ENCODE measurements around the gene SLIT1. TPM values are rescaled to one million over a fixed set of nuclear protein-coding genes. Genes with fewer than 3 reads are reported as not detected.
A peak's percentile ranks its signal among the peaks of the same experiment; 100 is the strongest.
"Not testable (repeated sequence)": the region's sequence is repeated elsewhere in the genome, so short reads cannot be mapped to it uniquely, and the experiment has no call there.

Gene SLIT1
- total RNA-seq, 1 experiment from 2014 or later = 0.03 TPM

- in situ Hi-C loops (cut with HindIII; ENCODE audit: low pct_unique_long_range_greater_than_20kb, low sequenced_read_pairs) = no loop called here
- no peak for DNase-seq (ENCODE audit: low read depth)
Measured at GRCh38 chr10:97102441-97102840, 83.3 kb downstream of the SLIT1 start.

- in situ Hi-C loops (cut with HindIII; ENCODE audit: low pct_unique_long_range_greater_than_20kb, low sequenced_read_pairs) = no loop called here
- no peak for DNase-seq (ENCODE audit: low read depth)
Measured at GRCh38 chr10:97101166-97101940, 84.4 kb downstream of the SLIT1 start.

GRCh38 chr10:97100657-97101056 lies 85.1 kb downstream of the SLIT1 start:
- in situ Hi-C loops (cut with HindIII; ENCODE audit: low pct_unique_long_range_greater_than_20kb, low sequenced_read_pairs) = no loop called here

GRCh38 chr10:97099868-97100267 lies 85.9 kb downstream of the SLIT1 start:
- DNase-seq (ENCODE audit: low read depth) = no peak
- in situ Hi-C loops (cut with HindIII; ENCODE audit: low pct_unique_long_range_greater_than_20kb, low sequenced_read_pairs) = no loop called here

More at GRCh38 chr10:97100657-97101056, 85.1 kb downstream of the SLIT1 start:
- DNase-seq (ENCODE audit: low read depth) = no peak

GRCh38 chr10:97099089-97099488 lies 86.7 kb downstream of the SLIT1 start:
- DNase-seq (ENCODE audit: low read depth) = no peak
- in situ Hi-C loops (cut with HindIII; ENCODE audit: low pct_unique_long_range_greater_than_20kb, low sequenced_read_pairs) = no loop called here

GRCh38 chr10:97097084-97097433 lies 88.7 kb downstream of the SLIT1 start:
- in situ Hi-C loops (cut with HindIII; ENCODE audit: low pct_unique_long_range_greater_than_20kb, low sequenced_read_pairs) = no loop called here

GRCh38 chr10:97096261-97097083 lies 89.3 kb downstream of the SLIT1 start:
- no peak for DNase-seq (ENCODE audit: low read depth)
- in situ Hi-C loops (cut with HindIII; ENCODE audit: low pct_unique_long_range_greater_than_20kb, low sequenced_read_pairs) = no loop called here

More at GRCh38 chr10:97097084-97097433, 88.7 kb downstream of the SLIT1 start:
- no peak for DNase-seq (ENCODE audit: low read depth)

GRCh38 chr10:97095701-97096260 lies 90.0 kb downstream of the SLIT1 start:
- no peak for DNase-seq (ENCODE audit: low read depth)
- in situ Hi-C loops (cut with HindIII; ENCODE audit: low pct_unique_long_range_greater_than_20kb, low sequenced_read_pairs) = no loop called here

GRCh38 chr10:97090644-97091043 lies 95.1 kb downstream of the SLIT1 start:
- in situ Hi-C loops (cut with HindIII; ENCODE audit: low pct_unique_long_range_greater_than_20kb, low sequenced_read_pairs) = no loop called here
- no peak for DNase-seq (ENCODE audit: low read depth)

- DNase-seq (ENCODE audit: low read depth) = no peak
- in situ Hi-C loops (cut with HindIII; ENCODE audit: low pct_unique_long_range_greater_than_20kb, low sequenced_read_pairs) = no loop called here
Measured at GRCh38 chr10:97090035-97090434, 95.7 kb downstream of the SLIT1 start.

- in situ Hi-C loops (cut with HindIII; ENCODE audit: low pct_unique_long_range_greater_than_20kb, low sequenced_read_pairs) = no loop called here
- no peak for DNase-seq (ENCODE audit: low read depth)
Measured at GRCh38 chr10:97089209-97089870, 96.4 kb downstream of the SLIT1 start.

GRCh38 chr10:97087296-97087695 lies 98.5 kb downstream of the SLIT1 start:
- in situ Hi-C loops (cut with HindIII; ENCODE audit: low pct_unique_long_range_greater_than_20kb, low sequenced_read_pairs) = no loop called here
- no peak for DNase-seq (ENCODE audit: low read depth)

- no peak for DNase-seq (ENCODE audit: low read depth)
- in situ Hi-C loops (cut with HindIII; ENCODE audit: low pct_unique_long_range_greater_than_20kb, low sequenced_read_pairs) = no loop called here
Measured at GRCh38 chr10:97086530-97086929, 99.2 kb downstream of the SLIT1 start.

- no peak for DNase-seq (ENCODE audit: low read depth)
- in situ Hi-C loops (cut with HindIII; ENCODE audit: low pct_unique_long_range_greater_than_20kb, low sequenced_read_pairs) = no loop called here
Measured at GRCh38 chr10:97083228-97083829, 102.4 kb downstream of the SLIT1 start.

- DNase-seq (ENCODE audit: low read depth); in situ Hi-C loops (cut with HindIII; ENCODE audit: low pct_unique_long_range_greater_than_20kb, low sequenced_read_pairs): not testable (repeated sequence)
Measured at GRCh38 chr10:97082575-97082974, 103.2 kb downstream of the SLIT1 start.

- in situ Hi-C loops (cut with HindIII; ENCODE audit: low pct_unique_long_range_greater_than_20kb, low sequenced_read_pairs) = no loop called here
- peak; percentile 52 for DNase-seq (ENCODE audit: low read depth)
Measured at GRCh38 chr10:97081621-97082235, 104.0 kb downstream of the SLIT1 start.

GRCh38 chr10:97080051-97080776 lies 105.5 kb downstream of the SLIT1 start:
- in situ Hi-C loops (cut with HindIII; ENCODE audit: low pct_unique_long_range_greater_than_20kb, low sequenced_read_pairs) = no loop called here
- DNase-seq (ENCODE audit: low read depth) = no peak
